ENCODE results near the gene VWA3A. TPM values are rescaled to one million over a fixed set of nuclear protein-coding genes. Genes with fewer than 3 reads are reported as not detected.

VWA3A gene
- total and polyA plus RNA-seq, 2 of the 8 experiments (the other 6 are each of a cell fraction or from before 2014, with no cell fraction given): 0.05 TPM; not detected in 1

DNA sequence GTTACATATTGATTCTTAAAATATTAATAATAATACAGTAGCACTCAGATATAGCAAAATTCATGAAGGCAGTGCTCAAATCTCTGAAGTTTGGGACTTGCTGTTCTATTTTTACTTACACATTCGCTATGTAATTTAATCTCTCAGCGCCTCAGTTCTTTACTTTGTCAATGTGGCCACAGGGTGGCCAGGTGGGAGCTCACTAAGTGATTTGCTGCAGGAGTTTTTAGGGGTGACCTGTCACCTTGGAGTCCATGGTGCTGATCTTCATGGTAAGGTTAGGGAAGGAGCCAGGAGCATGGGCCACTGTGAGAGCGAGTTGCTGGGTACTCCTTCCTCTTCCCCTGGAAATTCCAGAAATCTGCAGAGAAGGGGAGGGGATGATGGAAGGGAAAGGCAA lies 28.1 kb downstream of the VWA3A start:
- H3K9ac ChIP-seq (replicated peaks in 1 of 4; ENCODE audit: extremely low read depth in 1 of 4, low read depth in 3 of 4, low read length in 3 of 4): no peak overlapping the region
- H4K91ac ChIP-seq (replicated peaks; ENCODE audit: insufficient read length, low read length): no peak overlapping the region
- no peaks in the 10 kb centered on the region for H4K20me1 ChIP-seq (replicated peaks in 1 of 2; ENCODE audit: control insufficient read depth in 1 of 2, insufficient read depth in 2 of 2, low read length in 2 of 2)
- H2BK20ac ChIP-seq (ENCODE audit: low read length): no peak overlapping the region
- H2AK5ac ChIP-seq (ENCODE audit: low read depth, low read length): no peak overlapping the region
- no peak overlapping the region for H3K18ac ChIP-seq (ENCODE audit: extremely low read depth, low read length)
- no peak overlapping the region for H4K5ac ChIP-seq (ENCODE audit: insufficient read length, low read depth, low read length)
- H3K27me3 ChIP-seq (replicated peaks in 1 of 4; ENCODE audit: control insufficient read depth in 3 of 4, extremely low read depth in 1 of 4, insufficient read depth in 3 of 4, low read length in 3 of 4): no peaks in the 10 kb centered on the region
- ChIA-PET CTCF (ENCODE audit: partially characterized antibody) (interaction anchor here (0.7 to 4.1 kb wide), 13 partner anchors 8 to 68 kb away, joined by 3 to 20 read pairs (median 5); no protein-coding TSS in a partner anchor), POLR2A (ENCODE audit: partially characterized antibody) (interaction anchor here (0.8 kb wide), 1 partner anchor 68 kb away, joined by 3 read pairs; no protein-coding TSS in a partner anchor)
- no peak overlapping the region for H2BK5ac ChIP-seq (ENCODE audit: low read depth, low read length)
- no peak overlapping the region for H2BK15ac ChIP-seq (ENCODE audit: low read length)
- no peak overlapping the region for H2BK12ac ChIP-seq (ENCODE audit: low read depth, low read length)
- H3K4me3 ChIP-seq (ENCODE audit: extremely low read depth in 1 of 4, insufficient read depth in 2 of 4, low read depth in 3 of 4, low read length in 4 of 4): no peak overlapping the region
- no peak for DNase-seq (ENCODE audit: low read depth in 1 of 2, low spot score in 2 of 2)
- no peaks in the 10 kb centered on the region for H3K4me1 ChIP-seq (replicated peaks in 1 of 4; ENCODE audit: control insufficient read depth in 3 of 4, insufficient read depth in 4 of 4, low read length in 3 of 4)
- no peak overlapping the region for H3K27ac ChIP-seq (ENCODE audit: low read depth, low read length)
- H3K4me2 ChIP-seq (ENCODE audit: insufficient read depth in 1 of 2, low read depth in 2 of 2, low read length in 2 of 2): no peak overlapping the region
- no peak overlapping the region for H3K23ac ChIP-seq (ENCODE audit: insufficient read length)
- no peaks in the 10 kb centered on the region; the same call in 1 of the 2 replicates for H3K23me2 ChIP-seq (ENCODE audit: low read depth, low read length)
- TF ChIP-seq, protein P1, sequence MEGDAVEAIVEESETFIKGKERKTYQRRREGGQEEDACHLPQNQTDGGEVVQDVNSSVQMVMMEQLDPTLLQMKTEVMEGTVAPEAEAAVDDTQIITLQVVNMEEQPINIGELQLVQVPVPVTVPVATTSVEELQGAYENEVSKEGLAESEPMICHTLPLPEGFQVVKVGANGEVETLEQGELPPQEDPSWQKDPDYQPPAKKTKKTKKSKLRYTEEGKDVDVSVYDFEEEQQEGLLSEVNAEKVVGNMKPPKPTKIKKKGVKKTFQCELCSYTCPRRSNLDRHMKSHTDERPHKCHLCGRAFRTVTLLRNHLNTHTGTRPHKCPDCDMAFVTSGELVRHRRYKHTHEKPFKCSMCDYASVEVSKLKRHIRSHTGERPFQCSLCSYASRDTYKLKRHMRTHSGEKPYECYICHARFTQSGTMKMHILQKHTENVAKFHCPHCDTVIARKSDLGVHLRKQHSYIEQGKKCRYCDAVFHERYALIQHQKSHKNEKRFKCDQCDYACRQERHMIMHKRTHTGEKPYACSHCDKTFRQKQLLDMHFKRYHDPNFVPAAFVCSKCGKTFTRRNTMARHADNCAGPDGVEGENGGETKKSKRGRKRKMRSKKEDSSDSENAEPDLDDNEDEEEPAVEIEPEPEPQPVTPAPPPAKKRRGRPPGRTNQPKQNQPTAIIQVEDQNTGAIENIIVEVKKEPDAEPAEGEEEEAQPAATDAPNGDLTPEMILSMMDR (IDR thresholded peaks at IDR 0.05; ENCODE audit: control extremely low read depth in 1 of 3, insufficient read depth in 1 of 3, low read depth in 1 of 3, low read length in 3 of 3): peak in 2 of 3 experiments; percentile 31 to 44; a peak in 3 of 4 replicates
- TF ChIP-seq RAD21 (IDR thresholded peaks at IDR 0.05 in 1 of 2, conservative IDR thresholded peaks at IDR 0.05 in 1 of 2; ENCODE audit: low read depth in 2 of 2, low read length in 2 of 2): peak in 1 of 2 experiments; percentile 52; a peak in 2 of 4 replicates
- TF ChIP-seq BCL11A (IDR thresholded peaks at IDR 0.05; ENCODE audit: low read depth in 2 of 2, low read length in 2 of 2): no peak
- H3K79me1 ChIP-seq (ENCODE audit: low read depth, low read length): no peaks in the 10 kb centered on the region
- no peak overlapping the region for H2AFZ ChIP-seq (ENCODE audit: low read length)
- 75% methylated on average over 3 of the region's 3 CpGs; no CpG with 5 or more reads in 1 of the 2 experiments for whole genome bisulfite sequencing, 2 experiments (ENCODE audit: extremely low coverage in 1 of 2, insufficient coverage in 1 of 2, insufficient read length in 1 of 2, insufficient replicate concordance in 2 of 2, low coverage in 1 of 2, low lambda C conversion rate in 2 of 2, missing lambda C conversion rate in 1 of 2)
- no peak overlapping the region for H3K14ac ChIP-seq (ENCODE audit: insufficient read length)
- H3K56ac ChIP-seq (replicated peaks; ENCODE audit: insufficient read length, low read depth, low read length): no peak overlapping the region
- no peak overlapping the region for H3K4ac ChIP-seq (replicated peaks; ENCODE audit: insufficient read length, low read depth, low read length)
- no peak overlapping the region for H2BK120ac ChIP-seq (replicated peaks; ENCODE audit: low read depth, low read length)
- H3K9me3 ChIP-seq (ENCODE audit: insufficient read depth in 2 of 2, low read depth in 1 of 2, low read length in 1 of 2): no peaks in the 10 kb centered on the region
- no peak overlapping the region for H4K8ac ChIP-seq (ENCODE audit: extremely low read depth, insufficient read depth, low read length)
- FAIRE-seq: no peak
- H3K36me3 ChIP-seq (ENCODE audit: control insufficient read depth in 2 of 4, insufficient read depth in 4 of 4, low read length in 3 of 4): no peaks in the 10 kb centered on the region
- H3K79me2 ChIP-seq (ENCODE audit: control insufficient read depth in 1 of 2, insufficient read depth in 2 of 2, low read length in 2 of 2): no peaks in the 10 kb centered on the region

All from H1 (cell line).